Vagina (tissue), 2 donors: Measurements from ENCODE around the gene COPS7B.

Experiments used
- POLR2A ChIP-seq, 2 donors: fragments of 450-650 bp; IDR thresholded peaks; one replicate each; pipeline ENCODE4 v1.6.1; 2017; ENCODE audit warnings: antibody characterized with exemption in 2 of 2, mild to moderate bottlenecking in 2 of 2, moderate library complexity in 2 of 2
- TF ChIP-seq, protein P1 (sequence below), 3 experiments: fragments of 450-650 bp in 2 of 3; fragments of 200-600 bp in 1 of 3; sonication (generic) in 1 of 3; IDR thresholded peaks; one replicate each; pipeline ENCODE4 v1.5.1; 2017 to 2019; ENCODE audit warnings: antibody characterized with exemption in 3 of 3, mild to moderate bottlenecking in 2 of 3, moderate library complexity in 2 of 3

DNA sequence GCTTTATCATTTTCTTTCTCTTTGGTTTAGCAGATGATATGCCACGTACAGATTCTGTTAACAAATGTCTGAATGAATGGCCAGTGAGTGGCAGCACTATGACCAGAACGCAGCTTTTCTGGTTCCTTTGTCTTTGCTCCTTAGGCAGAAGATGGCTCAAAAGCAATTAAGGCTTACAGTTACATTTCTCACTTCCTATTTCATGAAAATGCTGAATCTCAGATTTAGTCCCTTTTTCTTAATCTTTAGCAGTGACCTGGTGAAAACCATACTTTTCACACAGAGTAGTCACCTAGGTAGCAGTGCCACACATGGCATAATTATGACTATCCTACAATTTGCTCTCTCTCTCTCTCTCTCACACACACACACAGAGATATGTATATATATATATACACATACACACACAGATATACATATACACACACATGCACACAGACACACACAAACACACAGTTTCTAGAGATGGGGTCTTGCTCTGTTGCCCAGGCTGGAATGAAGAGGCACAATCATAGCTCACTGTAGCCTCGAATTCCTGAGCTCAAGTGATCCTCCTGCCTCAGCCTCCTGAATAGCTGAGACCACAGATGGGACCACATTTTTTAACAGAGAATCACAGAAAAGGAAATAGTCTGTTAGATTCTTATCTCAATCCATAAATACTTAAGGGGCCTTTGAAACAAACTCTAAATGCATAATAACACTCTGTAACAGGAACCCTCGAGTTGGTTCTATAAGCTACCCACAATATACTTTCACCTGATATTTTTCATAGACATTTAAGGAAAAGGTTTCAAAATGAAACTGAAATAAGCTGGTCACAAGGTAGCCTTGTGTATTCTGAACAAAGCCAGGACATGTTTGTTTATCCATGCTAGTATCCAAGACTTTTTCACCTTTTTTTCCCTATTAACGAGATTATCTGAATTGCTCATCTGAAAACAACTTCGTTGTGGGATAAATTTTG is 16.8 kb upstream of the COPS7B start:
- TF ChIP-seq, protein P1, sequence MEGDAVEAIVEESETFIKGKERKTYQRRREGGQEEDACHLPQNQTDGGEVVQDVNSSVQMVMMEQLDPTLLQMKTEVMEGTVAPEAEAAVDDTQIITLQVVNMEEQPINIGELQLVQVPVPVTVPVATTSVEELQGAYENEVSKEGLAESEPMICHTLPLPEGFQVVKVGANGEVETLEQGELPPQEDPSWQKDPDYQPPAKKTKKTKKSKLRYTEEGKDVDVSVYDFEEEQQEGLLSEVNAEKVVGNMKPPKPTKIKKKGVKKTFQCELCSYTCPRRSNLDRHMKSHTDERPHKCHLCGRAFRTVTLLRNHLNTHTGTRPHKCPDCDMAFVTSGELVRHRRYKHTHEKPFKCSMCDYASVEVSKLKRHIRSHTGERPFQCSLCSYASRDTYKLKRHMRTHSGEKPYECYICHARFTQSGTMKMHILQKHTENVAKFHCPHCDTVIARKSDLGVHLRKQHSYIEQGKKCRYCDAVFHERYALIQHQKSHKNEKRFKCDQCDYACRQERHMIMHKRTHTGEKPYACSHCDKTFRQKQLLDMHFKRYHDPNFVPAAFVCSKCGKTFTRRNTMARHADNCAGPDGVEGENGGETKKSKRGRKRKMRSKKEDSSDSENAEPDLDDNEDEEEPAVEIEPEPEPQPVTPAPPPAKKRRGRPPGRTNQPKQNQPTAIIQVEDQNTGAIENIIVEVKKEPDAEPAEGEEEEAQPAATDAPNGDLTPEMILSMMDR (IDR thresholded peaks at IDR 0.05): no peak
- no peak for TF ChIP-seq POLR2A (IDR thresholded peaks at IDR 0.05)
